ENCODE data around the gene ADNP. TPM values are rescaled to one million over a fixed set of nuclear protein-coding genes. Genes with fewer than 3 reads are reported as not detected.

The ADNP gene
- total and polyA plus RNA-seq, 2 experiments from 2014 or later: 95.0 to 106 TPM

DNA sequence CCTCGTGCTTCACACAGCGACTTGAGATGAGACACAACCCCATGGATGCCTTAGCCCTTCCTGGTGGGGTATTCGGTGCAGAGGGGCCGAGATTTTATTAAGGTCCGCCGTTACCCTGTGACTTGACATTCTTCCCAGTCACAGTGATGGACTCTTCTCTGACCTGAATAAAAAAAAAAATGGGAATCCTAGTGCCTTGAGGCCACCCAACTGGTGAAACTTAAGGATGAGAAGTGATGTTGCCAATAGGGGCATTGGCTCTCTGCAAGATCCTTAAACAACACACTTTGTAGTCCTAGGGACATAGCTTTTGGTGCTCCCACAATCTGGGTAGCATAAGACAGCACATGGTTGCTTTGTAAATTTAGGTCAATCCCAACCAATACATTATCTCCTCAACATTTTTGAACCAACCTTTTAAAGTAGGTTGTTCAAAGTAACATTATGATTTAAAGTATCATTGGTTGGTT lies 814 bp upstream of the ADNP start:
- TF ChIP-seq ZNF114 (CRISPR knock-in tag; IDR thresholded peaks at IDR 0.05) (no peak), EZH2 (IDR thresholded peaks at IDR 0.05; ENCODE audit: low read depth, unreplicated experiment) (no peak), CREB1 (CRISPR knock-in tag; IDR thresholded peaks at IDR 0.05; ENCODE audit: low read depth) (no peak), POLR2AphosphoS5 (IDR thresholded peaks at IDR 0.05; ENCODE audit: low read depth) (no peak), NANOG (IDR thresholded peaks at IDR 0.05; ENCODE audit: borderline replicate concordance) (no peak), STAT1 (IDR thresholded peaks at IDR 0.05; ENCODE audit: unreplicated experiment) (no peak), EZH2phosphoT487 (IDR thresholded peaks at IDR 0.05; ENCODE audit: unreplicated experiment) (no peak)
- TF ChIP-seq, protein P1, sequence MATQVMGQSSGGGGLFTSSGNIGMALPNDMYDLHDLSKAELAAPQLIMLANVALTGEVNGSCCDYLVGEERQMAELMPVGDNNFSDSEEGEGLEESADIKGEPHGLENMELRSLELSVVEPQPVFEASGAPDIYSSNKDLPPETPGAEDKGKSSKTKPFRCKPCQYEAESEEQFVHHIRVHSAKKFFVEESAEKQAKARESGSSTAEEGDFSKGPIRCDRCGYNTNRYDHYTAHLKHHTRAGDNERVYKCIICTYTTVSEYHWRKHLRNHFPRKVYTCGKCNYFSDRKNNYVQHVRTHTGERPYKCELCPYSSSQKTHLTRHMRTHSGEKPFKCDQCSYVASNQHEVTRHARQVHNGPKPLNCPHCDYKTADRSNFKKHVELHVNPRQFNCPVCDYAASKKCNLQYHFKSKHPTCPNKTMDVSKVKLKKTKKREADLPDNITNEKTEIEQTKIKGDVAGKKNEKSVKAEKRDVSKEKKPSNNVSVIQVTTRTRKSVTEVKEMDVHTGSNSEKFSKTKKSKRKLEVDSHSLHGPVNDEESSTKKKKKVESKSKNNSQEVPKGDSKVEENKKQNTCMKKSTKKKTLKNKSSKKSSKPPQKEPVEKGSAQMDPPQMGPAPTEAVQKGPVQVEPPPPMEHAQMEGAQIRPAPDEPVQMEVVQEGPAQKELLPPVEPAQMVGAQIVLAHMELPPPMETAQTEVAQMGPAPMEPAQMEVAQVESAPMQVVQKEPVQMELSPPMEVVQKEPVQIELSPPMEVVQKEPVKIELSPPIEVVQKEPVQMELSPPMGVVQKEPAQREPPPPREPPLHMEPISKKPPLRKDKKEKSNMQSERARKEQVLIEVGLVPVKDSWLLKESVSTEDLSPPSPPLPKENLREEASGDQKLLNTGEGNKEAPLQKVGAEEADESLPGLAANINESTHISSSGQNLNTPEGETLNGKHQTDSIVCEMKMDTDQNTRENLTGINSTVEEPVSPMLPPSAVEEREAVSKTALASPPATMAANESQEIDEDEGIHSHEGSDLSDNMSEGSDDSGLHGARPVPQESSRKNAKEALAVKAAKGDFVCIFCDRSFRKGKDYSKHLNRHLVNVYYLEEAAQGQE (IDR thresholded peaks at IDR 0.05; ENCODE audit: unreplicated experiment): no peak
- TF ChIP-seq, protein P2, sequence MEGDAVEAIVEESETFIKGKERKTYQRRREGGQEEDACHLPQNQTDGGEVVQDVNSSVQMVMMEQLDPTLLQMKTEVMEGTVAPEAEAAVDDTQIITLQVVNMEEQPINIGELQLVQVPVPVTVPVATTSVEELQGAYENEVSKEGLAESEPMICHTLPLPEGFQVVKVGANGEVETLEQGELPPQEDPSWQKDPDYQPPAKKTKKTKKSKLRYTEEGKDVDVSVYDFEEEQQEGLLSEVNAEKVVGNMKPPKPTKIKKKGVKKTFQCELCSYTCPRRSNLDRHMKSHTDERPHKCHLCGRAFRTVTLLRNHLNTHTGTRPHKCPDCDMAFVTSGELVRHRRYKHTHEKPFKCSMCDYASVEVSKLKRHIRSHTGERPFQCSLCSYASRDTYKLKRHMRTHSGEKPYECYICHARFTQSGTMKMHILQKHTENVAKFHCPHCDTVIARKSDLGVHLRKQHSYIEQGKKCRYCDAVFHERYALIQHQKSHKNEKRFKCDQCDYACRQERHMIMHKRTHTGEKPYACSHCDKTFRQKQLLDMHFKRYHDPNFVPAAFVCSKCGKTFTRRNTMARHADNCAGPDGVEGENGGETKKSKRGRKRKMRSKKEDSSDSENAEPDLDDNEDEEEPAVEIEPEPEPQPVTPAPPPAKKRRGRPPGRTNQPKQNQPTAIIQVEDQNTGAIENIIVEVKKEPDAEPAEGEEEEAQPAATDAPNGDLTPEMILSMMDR (conservative IDR thresholded peaks at IDR 0.05; ENCODE audit: low read depth in 2 of 2): no peak
- TF ChIP-seq, protein P3, sequence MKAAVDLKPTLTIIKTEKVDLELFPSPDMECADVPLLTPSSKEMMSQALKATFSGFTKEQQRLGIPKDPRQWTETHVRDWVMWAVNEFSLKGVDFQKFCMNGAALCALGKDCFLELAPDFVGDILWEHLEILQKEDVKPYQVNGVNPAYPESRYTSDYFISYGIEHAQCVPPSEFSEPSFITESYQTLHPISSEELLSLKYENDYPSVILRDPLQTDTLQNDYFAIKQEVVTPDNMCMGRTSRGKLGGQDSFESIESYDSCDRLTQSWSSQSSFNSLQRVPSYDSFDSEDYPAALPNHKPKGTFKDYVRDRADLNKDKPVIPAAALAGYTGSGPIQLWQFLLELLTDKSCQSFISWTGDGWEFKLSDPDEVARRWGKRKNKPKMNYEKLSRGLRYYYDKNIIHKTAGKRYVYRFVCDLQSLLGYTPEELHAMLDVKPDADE (IDR thresholded peaks at IDR 0.05): no peak
- Mint-ChIP-seq H3K27me3 (ENCODE audit: insufficient read depth, low read depth, poor library complexity) (peaks cover 18% of the 10 kb centered on the region), H3K4me3 (peak overlapping the region; percentile 63), H3K4me1 (peaks cover 32% of the 10 kb centered on the region), H3K27ac (peak overlapping the region; percentile 95), H3K9me3 (peaks cover 7% of the 10 kb centered on the region; the same call in 2 of the 3 replicates), H3K36me3 (ENCODE audit: low read depth) (peaks cover 78% of the 10 kb centered on the region)
- peak overlapping the region; percentile 42; the same call in 1 of the 2 replicates for H3K4me2 ChIP-seq
- no peak overlapping the region for H2AFZ ChIP-seq
- H3K36me3 ChIP-seq (ENCODE audit: insufficient read depth): peaks cover 16% of the 10 kb centered on the region; the same call in 1 of the 2 replicates
- H3K79me2 ChIP-seq (replicated peaks; ENCODE audit: insufficient read depth): peaks cover 31% of the 10 kb centered on the region
- peaks cover 26% of the 10 kb centered on the region for H3K4me1 ChIP-seq (ENCODE audit: insufficient read depth)
- H3K4me3 ChIP-seq: peak overlapping the region; percentile 48; the same call in 1 of the 2 replicates
- H3F3A ChIP-seq (replicated peaks; ENCODE audit: low read depth): 0 out of 2 replicates have a peak, but pooled peaks cover 7% of the 10 kb centered on the region
- no peaks in the 10 kb centered on the region for H3K27me3 ChIP-seq (ENCODE audit: insufficient read depth)
- H3K9me2 ChIP-seq (ENCODE audit: insufficient read depth): no peaks in the 10 kb centered on the region
- no peak for ATAC-seq
- peaks cover 20% of the 10 kb centered on the region for H4K20me1 ChIP-seq (replicated peaks; ENCODE audit: insufficient read depth)
- peak overlapping the region; percentile 99 for H3K27ac ChIP-seq (ENCODE audit: low read depth)
- DNase-seq (ENCODE audit: low spot score): no peak
